ENCODE measurements around the gene CYP2A7.
"Not testable (repeated sequence)": the region's sequence is repeated elsewhere in the genome, so short reads cannot be mapped to it uniquely, and the experiment has no call there.

CYP2A7 gene, protein sequence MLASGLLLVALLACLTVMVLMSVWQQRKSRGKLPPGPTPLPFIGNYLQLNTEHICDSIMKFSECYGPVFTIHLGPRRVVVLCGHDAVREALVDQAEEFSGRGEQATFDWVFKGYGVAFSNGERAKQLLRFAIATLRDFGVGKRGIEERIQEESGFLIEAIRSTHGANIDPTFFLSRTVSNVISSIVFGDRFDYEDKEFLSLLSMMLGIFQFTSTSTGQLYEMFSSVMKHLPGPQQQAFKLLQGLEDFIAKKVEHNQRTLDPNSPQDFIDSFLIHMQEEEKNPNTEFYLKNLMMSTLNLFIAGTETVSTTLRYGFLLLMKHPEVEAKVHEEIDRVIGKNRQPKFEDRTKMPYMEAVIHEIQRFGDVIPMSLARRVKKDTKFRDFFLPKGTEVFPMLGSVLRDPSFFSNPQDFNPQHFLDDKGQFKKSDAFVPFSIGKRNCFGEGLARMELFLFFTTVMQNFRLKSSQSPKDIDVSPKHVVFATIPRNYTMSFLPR

DNA sequence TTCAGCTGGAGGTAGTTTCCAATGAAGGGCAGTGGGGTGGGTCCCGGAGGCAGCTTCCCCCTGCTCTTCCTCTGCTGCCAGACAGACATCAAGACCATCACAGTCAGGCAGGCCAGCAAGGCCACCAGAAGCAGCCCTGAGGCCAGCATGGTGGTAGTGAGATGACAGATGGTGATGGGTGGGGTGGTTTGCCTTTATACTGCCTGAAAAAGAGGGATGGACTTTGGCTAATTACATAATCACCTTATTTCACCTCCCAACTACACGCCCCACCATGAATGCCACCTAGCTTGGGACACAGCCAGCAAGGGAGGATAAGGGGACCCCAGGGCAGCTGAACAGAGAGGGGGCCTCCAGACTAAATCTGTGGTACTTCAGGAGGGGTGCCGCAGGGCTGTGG is at the start of gene CYP2A7:
CYP2A7 (minus strand) TSS at position 170 of the 400 bp plus-strand sequence; CDS start at position 149, 21 bp downstream.
- DNase-seq: not testable (repeated sequence)

DNA sequence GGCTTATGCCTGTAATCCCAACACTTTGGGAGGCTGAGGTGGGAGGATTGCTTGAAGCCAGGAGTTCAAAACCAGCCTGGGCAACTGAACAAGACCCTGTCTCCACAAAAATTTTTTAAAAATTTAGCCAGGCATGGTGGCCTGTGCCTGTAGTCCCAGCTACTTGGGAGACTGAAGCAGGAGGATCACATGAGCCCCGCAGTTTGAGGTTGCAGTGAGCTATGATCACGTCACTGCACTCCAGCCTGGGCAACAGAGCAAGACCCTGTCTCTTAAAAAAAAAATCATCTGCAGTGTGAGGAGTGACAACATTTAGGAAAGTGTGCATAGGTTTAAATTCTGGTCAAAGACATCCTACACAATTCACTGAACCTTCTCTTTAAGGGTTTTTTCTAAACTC is 48.8 kb upstream of the CYP2A7 start:
- DNase-seq: not testable (repeated sequence)

DNA sequence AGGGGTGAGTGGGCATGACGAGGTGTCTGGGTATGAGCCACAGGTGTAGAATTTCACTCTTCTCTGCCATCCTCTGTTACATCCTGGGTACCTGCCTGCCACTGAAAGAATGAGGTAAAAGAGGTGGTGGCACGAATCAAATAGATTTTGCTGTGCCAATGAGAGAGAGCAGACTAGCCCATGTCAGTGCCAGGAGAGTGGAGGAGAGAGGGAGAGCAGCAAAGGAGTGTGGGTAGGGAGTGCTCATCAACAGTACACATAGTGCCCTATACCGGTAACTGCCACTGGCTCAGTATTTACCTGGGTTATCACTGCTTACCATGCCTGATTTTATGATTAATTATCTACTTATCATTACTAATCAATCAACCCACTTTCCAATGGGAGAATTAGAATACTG is 47.9 kb upstream of the CYP2A7 start:
- not testable (repeated sequence) for DNase-seq

DNA sequence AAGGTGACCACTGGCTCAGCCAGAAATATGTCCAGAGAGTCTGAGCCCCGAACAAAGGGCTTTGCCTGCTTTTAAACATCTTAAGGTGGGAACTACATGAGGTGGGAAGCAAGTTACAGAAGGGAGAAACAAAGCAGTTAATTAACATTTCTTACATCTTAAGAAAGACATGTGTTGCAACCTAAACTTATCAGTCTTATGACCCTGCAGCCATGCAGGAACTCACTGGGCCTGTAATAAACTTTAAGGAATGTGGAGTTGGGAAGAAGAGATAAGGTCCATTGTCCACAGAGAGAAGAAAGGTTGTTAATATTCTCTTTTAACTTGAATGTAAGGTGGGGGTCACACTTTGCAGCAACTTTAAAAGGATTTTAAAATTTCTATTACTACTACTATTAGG is 46.8 kb upstream of the CYP2A7 start:
- no peak for DNase-seq

DNA sequence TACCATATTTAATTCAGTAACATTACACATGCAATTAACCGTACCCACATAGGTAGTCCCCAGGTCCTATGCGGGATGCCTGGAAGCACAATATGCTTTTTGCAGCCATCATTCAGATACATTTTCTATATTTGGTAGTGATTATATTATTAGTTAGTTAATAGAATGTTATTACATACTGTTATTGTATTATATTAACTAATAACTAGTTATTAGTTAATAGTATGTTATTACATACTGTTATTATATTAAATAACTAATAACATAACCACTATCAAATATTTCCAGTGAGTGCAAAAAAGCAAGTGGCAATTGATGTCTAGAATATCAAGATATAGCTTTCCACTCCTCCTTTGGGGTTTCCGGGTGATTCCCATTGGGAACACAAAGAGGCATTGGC is 45.5 kb upstream of the CYP2A7 start:
- no peak for DNase-seq

DNA sequence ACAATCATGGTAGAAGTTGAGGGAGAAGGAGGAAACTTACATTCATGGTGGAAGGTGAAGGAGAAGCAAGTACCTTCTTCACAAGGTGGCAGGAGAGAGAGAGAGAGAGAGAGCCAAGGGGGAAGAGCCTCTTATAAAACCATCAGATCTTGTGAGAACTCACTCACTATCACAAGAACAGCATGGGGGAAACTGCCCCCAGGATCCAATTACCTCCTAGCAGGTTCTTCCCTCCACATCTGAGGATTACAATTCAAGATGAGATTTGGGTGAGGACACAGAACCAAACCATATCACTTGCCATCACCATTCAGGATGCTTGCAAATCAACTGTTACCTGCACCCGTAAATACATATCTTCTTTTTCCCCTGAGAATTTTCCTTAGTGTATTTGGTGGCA is 44.2 kb upstream of the CYP2A7 start:
- DNase-seq: not testable (repeated sequence)

DNA sequence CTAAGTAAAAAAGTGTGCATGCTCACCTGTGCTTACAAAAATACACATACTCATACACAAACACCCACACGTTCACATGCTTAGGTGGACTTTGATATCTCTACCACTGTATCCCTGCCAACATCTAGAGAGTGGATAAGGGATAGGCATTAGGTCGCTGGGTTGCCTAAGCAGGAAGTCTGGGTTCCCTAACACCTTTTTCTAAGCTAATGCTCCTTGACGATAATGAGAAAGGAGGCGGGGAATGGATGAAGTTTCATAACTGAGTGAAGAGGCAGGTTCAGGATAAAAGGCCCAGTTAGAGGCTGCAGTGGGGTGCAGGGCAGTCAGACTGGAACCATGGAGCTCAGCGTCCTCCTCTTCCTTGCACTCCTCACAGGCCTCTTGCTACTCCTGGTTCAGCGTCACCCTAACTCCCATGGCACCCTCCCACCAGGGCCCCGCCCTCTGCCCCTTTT is 41.9 kb upstream of the CYP2A7 start:
- no peak for DNase-seq

DNA sequence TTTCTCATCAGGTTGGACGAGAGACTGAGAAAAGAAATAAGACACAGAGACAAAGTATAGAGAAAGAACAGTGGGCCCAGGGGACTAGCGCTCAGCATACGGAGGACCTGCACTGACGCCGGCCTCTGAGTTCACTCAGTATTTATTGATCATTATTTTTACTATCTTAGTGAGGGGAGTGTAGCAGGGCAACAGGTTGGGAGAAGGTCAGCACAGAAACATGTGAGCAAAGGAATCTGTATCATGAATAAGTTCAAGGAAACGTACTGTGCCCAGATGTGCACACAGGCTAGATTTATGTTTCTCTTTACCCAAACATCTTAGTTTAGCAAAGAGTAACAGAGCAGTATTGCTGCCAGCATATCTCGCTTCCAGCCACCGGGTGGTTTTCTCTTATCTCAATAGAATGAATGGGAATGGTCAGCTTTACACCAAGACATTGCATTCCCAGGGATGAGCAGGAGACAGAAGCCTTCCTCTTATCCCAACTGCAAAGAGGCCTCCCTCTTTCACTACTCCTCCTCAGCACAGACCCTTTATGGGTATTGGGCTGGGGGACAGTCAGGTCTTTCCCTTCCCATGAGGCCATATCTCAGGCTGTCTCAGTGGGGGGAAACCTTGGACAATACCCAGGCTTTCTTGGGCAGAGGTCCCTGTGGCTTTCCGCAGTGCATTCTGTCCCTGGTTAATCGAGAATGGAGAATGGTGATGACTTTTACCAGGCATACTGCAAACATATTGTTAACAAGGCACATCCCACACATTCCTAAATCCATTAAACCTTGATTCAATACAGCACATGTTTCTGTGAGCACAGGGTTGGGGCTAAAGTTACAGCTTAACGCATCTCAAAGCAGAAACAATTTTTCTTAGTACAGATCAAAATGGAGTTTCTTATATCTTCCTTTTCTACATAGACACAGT is 40.5 kb upstream of the CYP2A7 start:
- DNase-seq: not testable (repeated sequence)

DNA sequence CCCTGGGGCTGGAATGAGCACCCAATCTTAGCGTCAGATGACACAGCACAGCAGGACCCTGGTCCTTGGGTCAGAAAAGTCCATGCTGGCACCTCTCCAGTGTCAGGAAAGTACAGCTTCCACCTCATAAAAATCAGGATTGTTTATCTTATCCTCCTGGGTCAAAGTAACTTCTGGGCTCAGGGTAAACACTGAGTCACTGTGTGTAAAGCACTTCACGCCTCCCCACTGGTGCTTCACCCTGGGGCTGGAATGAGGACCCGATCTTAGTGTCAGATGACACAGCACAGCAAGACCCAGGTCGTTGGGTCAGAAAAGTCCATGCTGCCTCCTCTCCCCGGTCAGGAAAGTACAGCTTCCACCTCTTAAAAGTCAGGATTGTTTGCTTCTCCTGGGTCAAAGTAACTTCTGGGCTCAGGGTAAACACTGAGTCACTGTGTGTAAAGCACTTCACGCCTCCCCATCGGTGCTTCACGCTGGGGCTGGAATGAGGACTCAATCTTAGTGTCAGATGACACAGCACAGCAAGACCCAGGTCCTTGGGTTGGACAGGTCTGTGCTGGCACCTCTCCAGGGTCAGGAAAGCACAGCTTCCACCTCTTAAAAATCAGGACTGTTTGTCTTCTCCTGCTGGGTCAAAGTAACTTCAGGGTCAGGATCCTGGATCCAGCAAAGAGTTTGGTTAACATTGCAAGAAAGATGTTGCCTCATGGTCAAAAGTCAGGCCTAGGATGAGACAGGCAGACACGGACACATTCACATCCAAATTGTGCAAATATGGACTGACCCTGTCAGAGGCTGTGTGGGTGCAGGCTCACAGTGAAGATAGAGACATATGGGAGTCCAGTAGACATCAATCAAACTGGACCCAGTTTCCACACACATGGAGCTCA is 39.2 kb upstream of the CYP2A7 start:
- DNase-seq: no peak

DNA sequence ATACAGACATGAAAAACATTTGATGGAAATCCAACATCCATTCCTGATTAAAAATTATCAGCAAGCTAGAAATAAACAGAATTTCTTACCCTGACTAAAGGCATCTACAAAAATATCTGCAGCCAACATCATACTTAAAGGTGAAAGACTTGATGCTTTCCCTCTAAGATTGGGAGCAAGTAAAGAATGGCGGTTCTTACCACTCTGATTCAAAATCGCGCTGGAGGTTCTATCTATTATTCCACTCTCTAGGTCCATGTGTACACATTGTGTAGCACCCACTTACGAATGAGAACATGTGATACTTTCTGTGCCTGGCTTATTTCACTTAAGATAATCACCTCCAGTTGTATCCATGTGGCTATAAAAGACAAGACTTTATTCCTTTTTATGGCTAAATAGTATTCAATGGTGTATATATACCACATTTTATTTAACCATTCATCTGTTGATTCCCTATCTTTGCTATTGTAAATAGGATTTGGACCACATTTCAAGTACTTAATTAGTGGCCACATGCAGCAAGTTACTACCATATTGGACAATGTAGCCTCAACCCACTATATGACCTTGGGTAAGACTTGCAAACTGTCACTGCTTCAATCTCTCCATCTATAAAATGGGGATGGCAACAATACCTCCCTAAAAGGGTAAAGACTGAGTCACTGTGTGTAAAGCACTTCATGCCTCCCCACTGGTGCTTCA is 38.4 kb upstream of the CYP2A7 start:
- no peak for DNase-seq

DNA sequence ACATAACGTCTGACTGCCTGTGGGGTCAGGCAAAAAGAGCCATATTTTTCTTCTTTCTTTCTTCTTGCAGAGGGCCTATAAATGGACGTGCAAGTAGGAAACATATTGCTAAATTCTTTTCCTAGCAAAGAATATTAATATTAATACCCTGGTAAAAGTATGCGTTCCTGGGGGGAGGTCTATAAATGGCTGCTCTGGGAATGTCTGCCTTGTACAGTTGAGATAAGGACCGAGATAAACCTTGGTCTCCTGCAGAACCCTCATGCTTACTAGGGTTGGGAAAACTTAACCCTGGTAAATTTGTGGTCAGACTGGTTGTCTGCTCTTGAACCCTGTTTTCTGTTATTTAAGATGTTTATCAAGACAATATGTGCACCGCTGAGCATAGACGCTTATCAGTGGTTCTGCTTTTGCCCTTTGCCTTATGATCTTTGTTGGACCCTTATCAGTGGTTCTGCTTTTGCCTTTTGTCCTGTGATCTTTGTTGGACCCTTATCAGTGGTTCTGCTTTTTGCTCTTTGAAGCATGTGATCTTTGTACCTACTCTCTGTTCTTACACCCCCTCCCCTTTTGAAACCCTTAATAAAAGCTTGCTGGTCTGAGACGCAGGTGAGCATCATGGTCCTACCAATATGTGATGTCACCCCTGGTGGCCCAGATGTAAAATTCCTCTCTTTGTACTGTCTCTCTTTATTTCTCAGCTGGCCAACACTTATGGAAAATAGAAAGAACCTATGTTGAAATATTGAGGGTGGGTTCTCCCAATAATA is 37.7 kb upstream of the CYP2A7 start:
- not testable (repeated sequence) for DNase-seq

DNA sequence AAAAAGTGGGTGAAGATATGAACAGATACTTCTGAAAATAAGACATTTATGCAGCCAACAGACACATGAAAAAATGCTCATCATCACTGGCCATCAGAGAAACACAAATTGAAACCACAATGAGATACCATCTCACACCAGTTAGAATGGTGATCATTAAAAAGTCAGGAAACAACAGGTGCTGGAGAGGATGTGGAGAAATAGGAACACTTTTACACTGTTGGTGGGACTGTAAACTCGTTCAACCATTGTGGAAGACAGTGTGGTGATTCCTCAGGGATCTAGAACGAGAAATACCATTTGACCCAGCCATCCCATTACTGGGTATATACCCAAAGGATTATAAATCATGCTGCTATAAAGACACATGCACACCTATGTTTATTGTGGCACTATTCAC is 36.3 kb upstream of the CYP2A7 start:
- not testable (repeated sequence) for DNase-seq

DNA sequence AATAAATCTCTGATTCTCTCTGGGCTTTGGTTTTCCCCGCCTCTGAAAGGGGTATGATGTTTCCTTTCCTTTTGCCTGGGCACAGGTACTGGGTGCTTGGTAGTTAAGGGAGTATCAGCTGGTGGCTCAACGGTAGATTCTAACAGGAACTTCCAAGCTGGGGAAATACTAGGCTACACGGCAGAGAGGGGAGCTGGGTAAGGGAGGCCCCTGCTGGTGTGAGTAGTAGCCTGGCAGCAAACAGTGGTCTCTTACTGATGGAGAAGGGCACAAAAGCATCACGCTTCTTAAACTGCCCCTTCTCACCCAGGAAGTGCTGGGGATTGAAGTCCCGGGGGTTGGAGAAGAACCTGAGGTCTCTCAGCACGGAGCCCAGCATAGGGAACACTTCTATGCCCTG is 26.9 kb upstream of the CYP2A7 start:
- no peak for DNase-seq

DNA sequence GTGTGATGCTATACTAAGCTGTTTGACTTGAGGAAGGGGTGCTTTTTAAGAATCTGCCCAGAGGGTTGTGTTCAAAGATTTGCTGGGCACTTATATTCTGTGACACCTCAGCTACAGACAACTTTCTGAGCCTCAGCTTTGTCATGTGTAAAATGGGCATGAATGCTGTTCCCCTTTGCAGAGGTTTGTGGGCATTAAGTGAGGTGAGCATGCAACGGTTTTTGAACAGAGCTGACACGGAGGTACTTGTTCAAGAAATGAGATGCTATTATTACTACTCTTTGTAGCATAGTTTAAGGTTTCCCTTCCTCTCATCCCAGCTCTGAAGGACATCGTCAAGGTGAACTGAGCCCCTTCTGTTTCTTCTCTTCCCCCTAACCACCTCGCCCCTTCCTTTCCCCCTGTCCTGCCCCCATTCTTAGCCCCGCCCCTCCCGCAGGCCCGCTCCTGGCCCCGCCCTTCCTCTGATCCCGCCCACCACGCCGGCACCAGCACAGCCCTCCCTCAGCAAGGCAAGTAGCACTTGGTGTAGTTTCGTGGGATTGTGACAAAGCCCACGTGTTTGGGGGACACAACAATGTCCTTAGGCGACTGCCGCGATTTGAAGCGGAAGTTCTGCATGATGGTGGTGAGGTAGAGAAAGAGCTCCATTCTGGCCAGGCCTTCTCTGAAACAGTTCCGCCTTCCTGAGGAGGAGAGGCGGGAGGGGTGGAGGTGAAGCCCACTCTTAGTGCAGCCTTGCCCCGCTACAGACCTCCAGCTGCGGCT is 26.1 kb upstream of the CYP2A7 start:
- DNase-seq: no peak

DNA sequence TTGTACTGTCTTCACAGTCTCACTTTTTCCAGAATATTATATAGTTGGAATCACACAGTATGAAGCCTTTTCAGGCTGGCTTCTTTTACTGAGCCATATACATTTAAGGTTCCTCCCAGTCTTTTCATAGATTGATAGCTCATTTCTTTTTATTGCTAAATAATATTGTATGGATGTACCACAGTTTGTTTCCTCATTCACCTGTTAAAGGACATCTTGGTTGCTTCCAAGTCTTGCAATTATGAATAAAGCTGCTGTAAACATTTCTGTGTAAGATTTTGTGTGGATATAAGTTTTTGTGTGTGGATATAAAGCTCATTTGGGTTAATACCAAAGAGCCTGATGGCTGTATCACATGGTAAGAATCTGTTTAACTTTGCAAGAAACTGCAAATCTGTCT is 24.5 kb upstream of the CYP2A7 start:
- DNase-seq: no peak

DNA sequence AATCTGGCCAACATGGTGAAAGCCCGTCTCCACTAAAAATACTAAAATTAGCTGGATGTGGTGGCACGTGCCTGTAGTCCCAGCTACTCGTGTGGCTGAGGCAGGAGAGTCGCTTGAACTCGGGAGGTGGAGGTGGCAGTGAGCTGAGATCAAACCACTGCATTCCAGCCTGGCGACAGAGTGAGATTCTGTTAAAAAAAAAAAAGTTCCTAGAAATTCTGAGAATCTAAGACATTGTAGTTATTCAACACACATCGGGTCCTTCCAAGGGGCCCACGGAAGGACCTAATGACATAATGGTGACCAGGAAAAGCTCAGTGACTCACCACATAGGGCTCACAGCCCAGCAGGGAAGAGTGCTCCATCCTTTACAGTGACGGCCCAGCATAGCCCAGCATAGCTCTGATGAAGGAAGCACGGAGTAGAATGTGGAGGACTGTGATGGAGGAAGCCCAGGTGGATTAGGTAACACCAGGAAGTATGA is 22.7 kb upstream of the CYP2A7 start:
- DNase-seq: not testable (repeated sequence)

DNA sequence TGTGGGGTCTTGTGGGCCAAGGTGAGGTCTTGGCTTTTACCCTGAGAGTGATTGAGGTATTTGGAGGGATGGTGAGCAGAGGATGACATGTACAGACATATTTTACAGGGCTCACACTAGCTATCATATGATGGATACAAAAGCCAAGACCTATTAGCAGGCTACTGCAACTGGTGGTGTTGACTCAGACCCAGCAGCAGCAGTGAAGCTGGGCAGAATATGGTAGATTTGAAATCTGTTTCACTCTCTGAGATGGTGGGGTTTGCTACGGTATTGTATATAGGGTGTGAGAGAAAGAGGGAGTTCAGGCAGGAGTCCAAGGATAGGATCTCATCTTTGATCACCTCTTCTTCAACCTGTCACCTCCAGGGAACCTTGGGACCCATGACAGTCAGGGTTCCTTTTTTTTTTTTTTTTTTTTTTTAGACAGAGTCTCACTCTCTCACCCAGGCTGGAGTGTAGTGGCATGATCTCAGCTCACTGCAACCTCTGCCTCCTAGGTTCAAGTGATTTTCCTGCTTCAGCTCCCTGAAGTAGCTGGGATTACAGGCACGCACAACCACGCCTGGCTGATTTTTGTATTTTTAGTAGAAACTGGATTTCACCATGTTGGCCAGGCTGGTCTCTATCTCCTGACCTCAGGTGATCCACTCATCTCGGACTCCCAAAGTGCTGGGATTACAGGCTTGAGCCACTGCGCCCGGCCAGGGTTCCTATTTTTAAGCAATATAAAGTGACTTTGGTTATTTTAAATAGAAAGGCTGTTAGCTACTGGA is 20.1 kb upstream of the CYP2A7 start:
- not testable (repeated sequence) for DNase-seq

DNA sequence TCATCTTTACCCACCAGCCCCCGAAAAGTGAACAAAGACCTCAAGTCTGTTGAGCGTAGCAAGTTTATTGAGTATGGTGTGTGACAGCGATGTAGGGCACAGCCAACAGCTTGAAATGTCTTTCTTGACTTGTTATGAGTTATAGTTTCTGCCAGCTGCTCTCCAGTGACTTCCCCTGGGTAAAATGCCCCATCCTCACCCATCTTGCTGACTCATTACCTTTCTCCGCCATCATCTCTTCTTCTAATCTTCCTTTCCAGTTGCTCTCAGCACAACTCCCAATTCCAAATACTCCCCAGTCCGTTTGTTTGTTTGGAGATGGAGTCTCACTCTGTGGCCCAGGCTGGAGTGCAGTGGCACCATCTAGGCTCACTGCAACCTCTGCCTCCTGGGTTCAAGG is 18.5 kb upstream of the CYP2A7 start:
- DNase-seq: not testable (repeated sequence)

DNA sequence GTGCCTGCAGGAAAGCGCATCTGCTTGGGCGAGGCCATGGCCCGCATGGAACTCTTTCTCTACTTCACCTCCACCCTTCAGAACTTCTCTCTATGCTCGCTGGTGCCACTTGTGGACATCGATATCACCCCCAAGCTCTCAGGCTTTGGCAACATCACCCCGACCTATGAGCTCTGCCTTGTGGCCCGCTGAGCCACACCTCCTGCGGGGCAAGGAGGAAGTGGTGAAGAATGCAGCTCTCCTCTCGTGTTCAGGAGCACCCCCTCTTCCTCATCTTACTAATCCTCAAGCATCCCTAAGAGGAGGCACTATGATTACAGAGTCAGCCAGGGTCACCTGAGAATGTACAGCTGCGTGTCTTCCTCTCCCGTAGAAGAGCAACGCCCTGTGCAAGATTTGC is 17.9 kb upstream of the CYP2A7 start:
- DNase-seq: not testable (repeated sequence)

All from NCI-H524 (cell line).